HG03025 (cell line): ENCODE measurements around the gene MAP4K2.

Experiments
- ATAC-seq: cut with Tn5 transposase; IDR thresholded peaks from one replicate; pipeline ENCODE4 v1.9.1; 2021; ENCODE audit warnings: mild to moderate bottlenecking, moderate library complexity; ENCODE audit not compliant: unreplicated experiment, low FRiP score

Gene MAP4K2

GRCh38 chr11:64794526-64794925 is 8.5 kb downstream of the MAP4K2 start:
- no peak for ATAC-seq

GRCh38 chr11:64793271-64794160 is 9.5 kb downstream of the MAP4K2 start:
- ATAC-seq: no peak

- ATAC-seq: no peak
These were observed 10.5 kb downstream of the MAP4K2 start for GRCh38 chr11:64792482-64792881.

GRCh38 chr11:64791781-64792291 is 11.2 kb downstream of the MAP4K2 start:
- no peak for ATAC-seq

GRCh38 chr11:64790205-64791095 is 12.6 kb downstream of the MAP4K2 start:
- ATAC-seq: no peak

GRCh38 chr11:64789331-64790204 is 13.4 kb downstream of the MAP4K2 start:
- ATAC-seq: no peak

- ATAC-seq: no peak
These were observed 14.4 kb downstream of the MAP4K2 start for GRCh38 chr11:64788321-64789215.

GRCh38 chr11:64787526-64788320 is 15.3 kb downstream of the MAP4K2 start:
- no peak for ATAC-seq

- no peak for ATAC-seq
These were observed 16.7 kb downstream of the MAP4K2 start for GRCh38 chr11:64786308-64786707.

GRCh38 chr11:64784813-64785581 is 18.0 kb downstream of the MAP4K2 start:
- no peak for ATAC-seq

GRCh38 chr11:64778473-64779298 is 24.3 kb downstream of the MAP4K2 start, which contains the start of gene SF1:
Gene SF1 (minus strand): TSS chr11:64778542. CDS start chr11:64778392, 150 bp downstream.
- peak; percentile 81 for ATAC-seq

- peak; percentile 20 for ATAC-seq
These were observed 24.9 kb downstream of the MAP4K2 start for GRCh38 chr11:64778223-64778472.

GRCh38 chr11:64777449-64778222 is 25.4 kb downstream of the MAP4K2 start:
- ATAC-seq: no peak

GRCh38 chr11:64776875-64777274 is 26.1 kb downstream of the MAP4K2 start:
- no peak for ATAC-seq

- no peak for ATAC-seq
These were observed 26.6 kb downstream of the MAP4K2 start for GRCh38 chr11:64776425-64776824.

- ATAC-seq: no peak
These were observed 28.9 kb downstream of the MAP4K2 start for GRCh38 chr11:64774144-64774543.
